ENCODE data around the gene NPM1. TPM values are rescaled to one million over a fixed set of nuclear protein-coding genes. Genes with fewer than 3 reads are reported as not detected.

The NPM1 gene
- total and polyA plus RNA-seq, 2 of the 13 experiments (the other 11 are each of a cell fraction or from before 2014, with no cell fraction given) = 2,047 to 3,353 TPM

- TF ChIP-seq ZSCAN25 (CRISPR knock-in tag; IDR thresholded peaks at IDR 0.05) = no peak
- TF ChIP-seq ZFP36L2 (CRISPR knock-in tag; IDR thresholded peaks at IDR 0.05) = no peak
- TF ChIP-seq ZBTB43 (CRISPR knock-in tag; conservative IDR thresholded peaks at IDR 0.05) = no peak
- no peak for TF ChIP-seq ZNF691 (CRISPR knock-in tag; IDR thresholded peaks at IDR 0.05; ENCODE audit: borderline replicate concordance, low read depth)
- no peak for TF ChIP-seq ZNF264 (CRISPR knock-in tag; IDR thresholded peaks at IDR 0.05)
- TF ChIP-seq TAF15 (IDR thresholded peaks at IDR 0.05; ENCODE audit: low read depth, low read length, poor library complexity, severe bottlenecking) = no peak
- TF ChIP-seq FOXA3 (CRISPR knock-in tag; IDR thresholded peaks at IDR 0.05) = no peak
- no peak for TF ChIP-seq ZC3H4 (CRISPR knock-in tag; IDR thresholded peaks at IDR 0.05; ENCODE audit: borderline replicate concordance)
- no peak for TF ChIP-seq GTF3A (CRISPR knock-in tag; conservative IDR thresholded peaks at IDR 0.05)
- no peak for TF ChIP-seq SKI (IDR thresholded peaks at IDR 0.05; ENCODE audit: partially characterized antibody)
Measured at GRCh38 chr5:171367424-171368370, 20.0 kb upstream of the NPM1 start (continued).

GRCh38 chr5:171369056-171369455 lies 18.6 kb upstream of the NPM1 start:
- DNase-seq (ENCODE audit: low spot score) = no peak
- Histone ChIP-seq H3K4me1 (ENCODE audit: insufficient read depth, low read length) (no peaks in the 10 kb centered on the region), H3K79me2 (ENCODE audit: insufficient read depth, low read length) (no peaks in the 10 kb centered on the region), H3K9ac (ENCODE audit: insufficient read depth, low read depth, low read length) (no peak overlapping the region), H2AFZ (ENCODE audit: low read length) (no peak overlapping the region), H3K9me3 (ENCODE audit: low read length) (no peaks in the 10 kb centered on the region), H3K36me3 (replicated peaks in 1 of 2; ENCODE audit: control insufficient read depth in 1 of 2, insufficient read depth in 2 of 2, low read length in 2 of 2) (no peaks in the 10 kb centered on the region), H3K4me3 (replicated peaks in 1 of 3; ENCODE audit: insufficient read depth in 1 of 3, low read depth in 2 of 3, low read length in 3 of 3) (no peak overlapping the region), H3K27ac (ENCODE audit: extremely low read length, insufficient read depth, low read length) (no peak overlapping the region), H3K27me3 (ENCODE audit: control insufficient read depth in 1 of 2, insufficient read depth in 2 of 2, low read length in 2 of 2) (peaks cover 0 to 4% of the 10 kb centered on the region in 2 experiments; a peak in 2 of 5 replicates), H4K20me1 (ENCODE audit: insufficient read depth, low read length) (no peaks in the 10 kb centered on the region), H3K4me2 (ENCODE audit: low read depth, low read length) (no peak overlapping the region)
- FAIRE-seq = no peak
- ChIA-PET CTCF (ENCODE audit: low intra/inter-chr PET ratio, low total read pairs) (no interaction called here), POLR2A (interaction anchor here (1.1 kb wide), 1 partner anchor 18 kb away, joined by 4 read pairs; no protein-coding TSS in a partner anchor)
- intact Hi-C loops (cut with micrococcal nuclease; ENCODE audit: unreplicated experiment) (no loop called here), in situ Hi-C loops (cut with HindIII; ENCODE audit: extremely low pct_ligation_motif_present, low pct_unique_long_range_greater_than_20kb) (no loop called here)
- no TSS peak for BruUV-seq (replicated peaks)
- WGBS (ENCODE audit: low lambda C conversion rate) = 74% methylated on average over 6 of the region's 6 CpGs
- ATAC-seq = no peak
- TF ChIP-seq FOXO1 (CRISPR knock-in tag; IDR thresholded peaks at IDR 0.05) = no peak
- TF ChIP-seq ZNF343 (CRISPR knock-in tag; IDR thresholded peaks at IDR 0.05) = no peak
- no peak for TF ChIP-seq HOXA7 (CRISPR knock-in tag; IDR thresholded peaks at IDR 0.05)
- no peak for TF ChIP-seq ZNF775 (CRISPR knock-in tag; IDR thresholded peaks at IDR 0.05; ENCODE audit: borderline replicate concordance)
- TF ChIP-seq TEAD2 (CRISPR knock-in tag; IDR thresholded peaks at IDR 0.05) = no peak
- no peak for TF ChIP-seq TAF15 (IDR thresholded peaks at IDR 0.05; ENCODE audit: low read depth, low read length, poor library complexity, severe bottlenecking)
- TF ChIP-seq ZC3H13 (CRISPR knock-in tag; IDR thresholded peaks at IDR 0.05) = no peak
- TF ChIP-seq YEATS2 (CRISPR knock-in tag; IDR thresholded peaks at IDR 0.05; ENCODE audit: borderline replicate concordance) = no peak
- TF ChIP-seq ZBTB42 (CRISPR knock-in tag; IDR thresholded peaks at IDR 0.05) = no peak
- TF ChIP-seq SYNCRIP (IDR thresholded peaks at IDR 0.05; ENCODE audit: insufficient read depth, low read depth, low read length) = no peak
- no peak for TF ChIP-seq ZNF614 (CRISPR knock-in tag; IDR thresholded peaks at IDR 0.05; ENCODE audit: borderline replicate concordance)
- TF ChIP-seq FOXA3 (CRISPR knock-in tag; IDR thresholded peaks at IDR 0.05) = no peak
- no peak for TF ChIP-seq ZNF263 (CRISPR knock-in tag; IDR thresholded peaks at IDR 0.05)
- no peak for TF ChIP-seq DNMT3B (CRISPR knock-in tag; conservative IDR thresholded peaks at IDR 0.05)

Measured in HepG2 (cell line).